ENCODE data around the gene CCR5AS.

The CCR5AS gene

DNA sequence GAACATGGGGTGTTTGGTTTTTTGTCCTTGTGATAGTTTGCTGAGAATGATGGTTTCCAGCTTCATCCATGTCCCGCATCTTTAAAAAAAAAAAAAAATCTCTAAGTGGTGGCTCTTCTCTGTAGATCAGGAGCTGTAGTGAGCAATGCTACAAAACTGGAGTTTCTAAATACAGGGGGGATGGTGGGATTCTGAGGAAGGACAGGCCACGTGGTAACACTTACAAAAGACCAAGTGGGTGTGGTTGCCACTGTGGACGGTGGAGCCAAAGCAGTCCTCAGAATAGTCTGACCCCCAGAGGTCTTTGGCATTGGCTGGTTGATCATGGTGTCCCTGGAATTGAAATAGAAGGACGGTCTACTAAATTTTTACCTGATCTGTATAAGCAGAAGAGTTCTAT lies 7.9 kb upstream of the CCR5AS start:
- Histone ChIP-seq H3K9me3 (no peaks in the 10 kb centered on the region), H3K36me3 (no peaks in the 10 kb centered on the region), H3K4me3 (no peak overlapping the region), H3K27ac (replicated peaks in 1 of 4) (no peak overlapping the region), H3K27me3 (no peaks in the 10 kb centered on the region), H3K4me1 (peaks cover 0 to 13% (median 8%) of the 10 kb centered on the region in 4 donors)
- WGBS = 72% methylated on average over 4 of the region's 4 CpGs
- DNase-seq (ENCODE audit: extremely low spot score) = no peak
- intact Hi-C loops (cut with DNase I) = no loop called here
- no peak for TF ChIP-seq POLR2AphosphoS5 (IDR thresholded peaks at IDR 0.05)
- TF ChIP-seq EP300 (IDR thresholded peaks at IDR 0.05) = no peak
- TF ChIP-seq, protein P1, sequence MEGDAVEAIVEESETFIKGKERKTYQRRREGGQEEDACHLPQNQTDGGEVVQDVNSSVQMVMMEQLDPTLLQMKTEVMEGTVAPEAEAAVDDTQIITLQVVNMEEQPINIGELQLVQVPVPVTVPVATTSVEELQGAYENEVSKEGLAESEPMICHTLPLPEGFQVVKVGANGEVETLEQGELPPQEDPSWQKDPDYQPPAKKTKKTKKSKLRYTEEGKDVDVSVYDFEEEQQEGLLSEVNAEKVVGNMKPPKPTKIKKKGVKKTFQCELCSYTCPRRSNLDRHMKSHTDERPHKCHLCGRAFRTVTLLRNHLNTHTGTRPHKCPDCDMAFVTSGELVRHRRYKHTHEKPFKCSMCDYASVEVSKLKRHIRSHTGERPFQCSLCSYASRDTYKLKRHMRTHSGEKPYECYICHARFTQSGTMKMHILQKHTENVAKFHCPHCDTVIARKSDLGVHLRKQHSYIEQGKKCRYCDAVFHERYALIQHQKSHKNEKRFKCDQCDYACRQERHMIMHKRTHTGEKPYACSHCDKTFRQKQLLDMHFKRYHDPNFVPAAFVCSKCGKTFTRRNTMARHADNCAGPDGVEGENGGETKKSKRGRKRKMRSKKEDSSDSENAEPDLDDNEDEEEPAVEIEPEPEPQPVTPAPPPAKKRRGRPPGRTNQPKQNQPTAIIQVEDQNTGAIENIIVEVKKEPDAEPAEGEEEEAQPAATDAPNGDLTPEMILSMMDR (IDR thresholded peaks at IDR 0.05) = no peak
- no peak for TF ChIP-seq POLR2A (IDR thresholded peaks at IDR 0.05; ENCODE audit: low read depth)

DNA sequence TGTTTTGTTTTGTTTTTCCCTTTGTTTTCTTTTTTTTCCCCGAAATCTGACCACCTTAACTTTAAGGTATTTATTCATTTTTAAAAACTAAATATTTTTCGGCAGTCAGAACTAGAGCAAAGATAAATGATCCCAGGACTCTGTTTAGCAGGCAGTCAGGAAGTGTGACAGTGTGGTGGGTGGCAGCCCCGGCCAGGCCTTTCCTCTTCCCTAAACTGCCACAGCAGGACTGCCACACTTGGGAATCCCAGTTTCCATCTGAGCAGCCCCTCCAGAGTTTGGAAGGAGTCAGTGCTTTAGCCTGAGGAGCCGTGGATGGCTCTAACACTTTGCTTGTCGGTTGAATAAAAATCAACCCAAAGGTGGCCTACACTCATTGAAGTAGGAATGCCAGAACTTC lies 7.1 kb upstream of the CCR5AS start:
- Histone ChIP-seq H3K4me1 (peaks cover 0 to 13% (median 8%) of the 10 kb centered on the region in 4 donors), H3K36me3 (no peaks in the 10 kb centered on the region), H3K9me3 (no peaks in the 10 kb centered on the region), H3K27ac (replicated peaks in 1 of 4) (no peak overlapping the region), H3K27me3 (no peaks in the 10 kb centered on the region), H3K4me3 (no peak overlapping the region)
- TF ChIP-seq POLR2AphosphoS5 (IDR thresholded peaks at IDR 0.05) (no peak), POLR2A (IDR thresholded peaks at IDR 0.05; ENCODE audit: low read depth) (no peak), EP300 (IDR thresholded peaks at IDR 0.05) (no peak)
- TF ChIP-seq, protein P1 (IDR thresholded peaks at IDR 0.05) = no peak
- intact Hi-C loops (cut with DNase I) = no loop called here
- no peak for DNase-seq (ENCODE audit: extremely low spot score)
- WGBS = 63% methylated on average over 5 of the region's 5 CpGs

DNA sequence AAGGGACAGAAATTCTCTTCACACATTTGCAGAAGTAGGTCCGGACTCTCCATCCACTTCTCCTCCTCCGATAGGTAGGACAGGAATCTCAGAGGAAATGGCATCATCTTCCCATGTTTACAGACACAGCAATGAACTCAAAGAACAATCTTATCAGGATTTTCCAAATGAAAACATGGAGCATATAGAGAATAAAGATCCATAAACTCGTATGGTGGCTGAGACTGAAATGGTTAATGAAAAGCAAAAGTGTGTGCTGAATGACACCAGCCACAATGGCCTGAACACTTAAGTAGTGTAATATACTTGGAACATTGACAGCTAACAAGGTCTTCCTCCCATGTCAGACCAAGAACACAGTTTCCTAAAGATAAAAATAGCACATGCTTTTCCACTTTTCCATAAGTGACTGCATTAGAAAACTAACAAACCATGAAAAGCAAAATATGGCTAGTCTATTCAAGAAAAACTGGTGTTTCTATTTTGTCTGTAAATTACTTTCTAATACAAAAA lies 6.0 kb upstream of the CCR5AS start:
- no peaks in the 10 kb centered on the region for H3K27me3 ChIP-seq
- H3K4me1 ChIP-seq = peaks cover 0 to 21% (median 10%) of the 10 kb centered on the region in 4 donors
- H3K9me3 ChIP-seq = no peaks in the 10 kb centered on the region
- H3K27ac ChIP-seq (replicated peaks in 1 of 4) = no peak overlapping the region
- intact Hi-C loops (cut with DNase I) = no loop called here
- 61% methylated on average over 3 of the region's 3 CpGs for WGBS
- TF ChIP-seq POLR2A (IDR thresholded peaks at IDR 0.05; ENCODE audit: low read depth) = no peak
- TF ChIP-seq, protein P1 (IDR thresholded peaks at IDR 0.05) = no peak
- no peak for TF ChIP-seq EP300 (IDR thresholded peaks at IDR 0.05)
- no peak for TF ChIP-seq POLR2AphosphoS5 (IDR thresholded peaks at IDR 0.05)
- no peaks in the 10 kb centered on the region for H3K36me3 ChIP-seq
- H3K4me3 ChIP-seq = no peak overlapping the region
- no peak for DNase-seq (ENCODE audit: extremely low spot score)

DNA sequence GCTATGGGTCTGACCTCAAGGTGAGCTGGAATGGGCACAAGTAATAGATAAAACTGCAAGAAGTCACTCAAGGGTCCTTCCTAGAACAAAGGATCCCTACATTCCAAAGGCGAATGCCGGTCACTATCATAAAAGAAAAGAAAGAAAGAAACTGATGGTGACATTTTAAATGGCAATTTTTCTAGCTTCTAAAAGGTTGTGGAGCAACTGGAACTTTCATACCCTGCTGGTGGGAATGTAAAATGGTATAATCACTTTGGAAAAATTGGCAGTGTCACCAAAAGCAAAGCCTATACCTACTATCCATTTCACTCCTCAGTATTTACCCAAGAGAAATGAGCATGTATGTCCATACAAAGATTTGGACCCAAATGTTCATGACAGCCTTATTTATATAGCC lies 4.4 kb upstream of the CCR5AS start:
- WGBS = 92% methylated on average over 2 of the region's 2 CpGs
- H3K4me1 ChIP-seq = peaks cover 6 to 25% (median 13%) of the 10 kb centered on the region in 4 donors

More for the DNA sequence above, 4.4 kb upstream of the CCR5AS start:
- Histone ChIP-seq H3K36me3 (no peaks in the 10 kb centered on the region), H3K9me3 (no peaks in the 10 kb centered on the region), H3K4me3 (no peak overlapping the region), H3K27ac (replicated peaks in 1 of 4) (no peak overlapping the region), H3K27me3 (peaks cover 0 to 12% (median 0%) of the 10 kb centered on the region in 4 donors)
- intact Hi-C loops (cut with DNase I) = no loop called here
- TF ChIP-seq POLR2AphosphoS5 (IDR thresholded peaks at IDR 0.05) = no peak
- TF ChIP-seq EP300 (IDR thresholded peaks at IDR 0.05) = no peak
- TF ChIP-seq, protein P1 (IDR thresholded peaks at IDR 0.05) = no peak
- TF ChIP-seq POLR2A (IDR thresholded peaks at IDR 0.05; ENCODE audit: low read depth) = no peak
- DNase-seq (ENCODE audit: extremely low spot score) = no peak

Data from esophagus muscularis mucosa (tissue), 4 donors.